Suprapubic skin (tissue), 4 donors: ENCODE measurements around the gene CELSR3. TPM values are rescaled to one million over a fixed set of nuclear protein-coding genes. Genes with fewer than 3 reads are reported as not detected.

Experiments used
- DNase-seq, 2 donors: peaks; one replicate each; pipeline ENCODE4 v3.0.0-alpha.2; 2019; ENCODE audit warnings: low spot score in 2 of 2
- H3K27ac ChIP-seq: fragments of 200-600 bp; sonication (generic); one replicate; pipeline ENCODE4 v1.5.1; 2019
- H3K27me3 ChIP-seq: fragments of 200-600 bp; sonication (generic); one replicate; pipeline ENCODE4 v1.5.1; 2019
- H3K36me3 ChIP-seq: fragments of 200-600 bp; sonication (generic); one replicate; pipeline ENCODE4 v1.5.1; 2019
- H3K4me1 ChIP-seq: fragments of 200-600 bp; sonication (generic); one replicate; pipeline ENCODE4 v1.5.1; 2019
- H3K4me3 ChIP-seq: fragments of 200-600 bp; sonication (generic); one replicate; pipeline ENCODE4 v1.5.1; 2019; ENCODE audit warnings: mild to moderate bottlenecking
- H3K9me3 ChIP-seq: fragments of 200-600 bp; sonication (generic); one replicate; pipeline ENCODE4 v1.5.1; 2019
- CTCF ChIP-seq, 2 donors: fragments of 200-600 bp in 1 of 2; fragments of 450-650 bp in 1 of 2; sonication (generic) in 1 of 2; IDR thresholded peaks; one replicate each; pipeline ENCODE4 v1.5.1; 2016 to 2019; ENCODE audit warnings: antibody characterized with exemption in 2 of 2, mild to moderate bottlenecking in 1 of 2, moderate library complexity in 1 of 2
- EP300 ChIP-seq: sonication (generic); formaldehyde crosslinking; IDR thresholded peaks from one replicate; pipeline ENCODE4 v1.6.1; 2017; ENCODE audit warnings: antibody characterized with exemption
- POLR2A ChIP-seq, 2 donors: fragments of 450-650 bp; IDR thresholded peaks; one replicate each; pipeline ENCODE4 v1.6.1; 2017; ENCODE audit warnings: antibody characterized with exemption in 2 of 2, mild to moderate bottlenecking in 2 of 2, moderate library complexity in 2 of 2
- POLR2AphosphoS5 ChIP-seq, 3 donors: sonication (generic); formaldehyde crosslinking; IDR thresholded peaks; one replicate each; pipeline ENCODE4 v1.6.1; 2017; ENCODE audit warnings: antibody characterized with exemption in 3 of 3
- WGBS: methylation state at CpG from one replicate; pipeline ENCODE4 v1.1.5; 2018; 5-methylcytosine and 5-hydroxymethylcytosine counted together
- total RNA-seq, 4 donors: library from RNA; depleted of rRNA; stranded (reverse); fragments of >200 nt; gene quantifications; one replicate each; pipeline ENCODE4 v1.1.0, GENCODE V29; 2016

The CELSR3 gene
- total RNA-seq, 4 donors from 2014 or later: 1.6 to 3.2 (median 2.0) TPM

- WGBS: 89% methylated on average over 4 of the region's 7 CpGs
These were observed 18.8 kb upstream of the CELSR3 start for GRCh38 chr3:48681541-48681880.

GRCh38 chr3:48680811-48681540 is 18.3 kb upstream of the CELSR3 start:
- Histone ChIP-seq H3K27ac (no peak overlapping the region), H3K27me3 (no peaks in the 10 kb centered on the region), H3K36me3 (peaks cover 48% of the 10 kb centered on the region), H3K4me1 (peaks cover 27% of the 10 kb centered on the region), H3K4me3 (no peak overlapping the region), H3K9me3 (no peaks in the 10 kb centered on the region)
- no peak for DNase-seq
- WGBS: 89% methylated on average over 7 of the region's 17 CpGs
- no peak for TF ChIP-seq CTCF (IDR thresholded peaks at IDR 0.05)

More at GRCh38 chr3:48681541-48681880, 18.8 kb upstream of the CELSR3 start:
- H3K4me3 ChIP-seq: no peak overlapping the region
- peaks cover 48% of the 10 kb centered on the region for H3K36me3 ChIP-seq
- H3K4me1 ChIP-seq: peaks cover 32% of the 10 kb centered on the region
- no peak overlapping the region for H3K27ac ChIP-seq
- H3K27me3 ChIP-seq: no peaks in the 10 kb centered on the region
- TF ChIP-seq CTCF (IDR thresholded peaks at IDR 0.05): no peak
- no peak for TF ChIP-seq EP300
- TF ChIP-seq POLR2A (IDR thresholded peaks at IDR 0.05): no peak
- TF ChIP-seq POLR2AphosphoS5 (IDR thresholded peaks at IDR 0.05): no peak
- no peaks in the 10 kb centered on the region for H3K9me3 ChIP-seq
- DNase-seq: no peak

DNA sequence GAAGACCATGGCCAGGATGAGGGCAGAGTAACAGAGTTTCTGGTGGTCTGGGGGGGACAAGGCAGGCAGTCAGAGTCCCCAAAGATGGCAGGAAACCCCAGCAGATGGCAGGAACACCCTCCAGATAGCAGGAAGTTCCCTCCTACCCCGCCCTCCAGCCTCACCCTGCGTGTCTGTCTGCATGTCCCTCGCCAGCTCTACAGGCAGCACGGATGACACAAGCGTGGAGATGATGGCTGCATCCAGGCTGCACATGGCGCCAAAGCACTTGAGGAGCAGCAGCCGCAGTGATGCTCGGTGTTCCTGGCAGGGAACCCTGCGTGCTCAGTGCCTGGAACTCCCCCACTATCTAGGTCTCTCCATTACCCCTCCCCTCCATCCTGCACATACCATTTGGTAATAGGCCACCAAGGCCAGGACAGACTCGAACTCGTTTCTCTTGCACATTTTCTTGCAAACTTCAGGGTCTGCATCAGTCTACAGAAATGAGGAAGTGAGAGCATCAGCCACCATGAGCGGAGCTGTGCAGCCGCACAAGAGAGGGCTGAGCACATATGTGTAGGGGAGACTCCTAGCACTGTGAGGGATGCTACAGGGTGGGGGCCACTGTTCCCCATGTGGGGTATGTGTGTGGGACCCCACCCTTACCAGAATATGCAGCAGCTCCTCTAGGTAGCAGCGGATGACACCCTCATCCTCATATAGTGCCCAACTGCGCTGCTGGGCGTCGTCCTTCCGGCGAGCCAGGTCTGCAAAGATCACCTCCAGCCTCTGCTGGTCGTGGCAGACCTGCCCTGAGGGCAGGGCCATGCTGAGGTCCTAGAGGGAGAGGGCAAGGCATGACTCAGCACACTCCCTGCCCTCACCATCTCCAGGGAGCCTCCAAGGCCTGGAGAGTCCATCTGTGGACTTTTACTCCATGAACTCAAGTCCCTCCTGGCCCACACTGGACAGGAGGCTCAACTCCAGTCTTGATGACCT is 17.0 kb upstream of the CELSR3 start:
- H3K36me3 ChIP-seq: peaks cover 50% of the 10 kb centered on the region
- TF ChIP-seq POLR2A (IDR thresholded peaks at IDR 0.05) (no peak), POLR2AphosphoS5 (IDR thresholded peaks at IDR 0.05) (no peak), EP300 (no peak), CTCF (IDR thresholded peaks at IDR 0.05) (no peak)

GRCh38 chr3:48678566-48679380 is 16.1 kb upstream of the CELSR3 start:
- no peak for DNase-seq
- no peaks in the 10 kb centered on the region for H3K9me3 ChIP-seq
- peaks cover 9% of the 10 kb centered on the region for H3K4me1 ChIP-seq
- H3K27ac ChIP-seq: no peak overlapping the region
- TF ChIP-seq EP300 (no peak), POLR2A (IDR thresholded peaks at IDR 0.05) (no peak), POLR2AphosphoS5 (IDR thresholded peaks at IDR 0.05) (no peak), CTCF (IDR thresholded peaks at IDR 0.05) (no peak)
- H3K4me3 ChIP-seq: no peak overlapping the region
- H3K27me3 ChIP-seq: no peaks in the 10 kb centered on the region
- H3K36me3 ChIP-seq: peaks cover 58% of the 10 kb centered on the region
- WGBS: 93% methylated on average over 19 of the region's 24 CpGs

More for the DNA sequence above, 17.0 kb upstream of the CELSR3 start:
- no peak for DNase-seq
- H3K4me3 ChIP-seq: no peak overlapping the region
- no peaks in the 10 kb centered on the region for H3K27me3 ChIP-seq
- H3K4me1 ChIP-seq: peaks cover 18% of the 10 kb centered on the region
- H3K27ac ChIP-seq: no peak overlapping the region
- no peaks in the 10 kb centered on the region for H3K9me3 ChIP-seq
- WGBS: 100% methylated on average over 4 of the region's 20 CpGs
